ENCODE data around the gene CNR2. TPM values are rescaled to one million over a fixed set of nuclear protein-coding genes. Genes with fewer than 3 reads are reported as not detected.
"Not testable (repeated sequence)": the region's sequence is repeated elsewhere in the genome, so short reads cannot be mapped to it uniquely, and the experiment has no call there.

Gene CNR2
- total RNA-seq, 1 donor, result not detected

DNA sequence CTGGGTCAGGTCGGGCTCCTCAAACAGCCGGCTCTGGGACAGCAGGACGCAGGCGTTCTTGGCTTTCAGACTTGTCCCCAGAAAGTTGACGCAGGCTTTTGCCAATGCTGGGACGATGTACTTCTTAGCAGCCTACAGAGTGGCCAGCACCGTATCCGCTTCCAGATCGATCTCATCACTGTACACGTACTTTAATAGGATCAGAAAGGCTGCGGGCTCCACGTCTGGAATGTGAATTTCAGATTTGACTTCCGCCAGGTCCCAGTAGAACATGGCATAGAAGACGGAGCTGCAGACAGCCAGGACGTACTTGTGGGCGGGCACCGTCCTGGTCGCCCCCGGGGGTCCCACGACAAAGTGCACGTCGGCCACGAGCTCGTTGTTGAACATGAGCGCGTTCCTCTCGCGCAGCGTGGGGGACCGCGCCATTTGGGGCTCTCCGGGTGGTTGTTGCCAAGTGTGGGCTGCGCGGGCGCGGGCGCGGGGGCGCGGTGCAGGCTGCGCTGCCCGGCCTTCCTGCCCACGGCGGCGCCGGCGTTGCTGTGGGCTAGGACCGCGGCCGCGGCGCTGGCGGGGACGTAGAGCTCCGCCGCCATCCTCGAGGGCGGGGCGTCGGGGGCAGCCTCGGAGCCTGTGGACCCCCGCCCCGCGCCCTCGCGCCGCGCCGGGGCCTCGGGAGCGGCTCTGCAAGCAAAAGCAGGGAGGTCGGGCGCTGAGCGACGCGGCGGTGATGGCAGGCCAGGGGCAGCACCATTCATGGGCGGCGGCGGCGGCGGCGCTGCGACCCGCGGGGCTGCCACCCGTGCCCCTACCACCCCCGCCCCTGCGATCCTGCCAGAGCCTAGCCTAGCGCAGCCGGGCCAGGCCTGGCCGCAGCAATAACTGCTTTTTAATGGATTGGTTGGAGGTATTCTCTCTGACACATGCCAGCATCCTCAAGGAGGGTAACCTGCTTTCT is 10.6 kb downstream of the CNR2 start:
- DNase-seq (ENCODE audit: low read depth), result no peak
- H3K4me3 ChIP-seq (ENCODE audit: low read depth, low read length), result no peak overlapping the region

DNA sequence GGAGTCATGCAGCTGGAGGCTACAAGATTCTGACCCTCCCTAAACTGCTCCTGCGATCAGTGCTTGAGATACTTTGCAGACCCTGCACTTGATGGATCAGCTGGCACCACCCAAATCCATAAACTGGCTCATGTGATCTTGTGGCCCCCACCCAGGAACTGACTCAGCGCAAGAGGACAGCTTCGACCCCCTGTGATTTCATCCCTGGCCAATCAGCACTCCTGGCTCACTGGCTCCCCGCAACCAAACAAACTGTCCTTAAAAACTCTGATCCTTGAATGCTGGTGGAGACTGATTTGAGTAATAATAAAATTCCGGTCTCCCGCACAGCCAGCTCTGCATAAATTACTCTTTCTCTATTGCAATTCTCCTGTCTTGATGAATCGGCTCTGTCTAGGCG is 13.1 kb downstream of the CNR2 start:
- not testable (repeated sequence) for DNase-seq (ENCODE audit: low read depth)

More for the DNA sequence above, 10.6 kb downstream of the CNR2 start:
- TF ChIP-seq, protein P1, sequence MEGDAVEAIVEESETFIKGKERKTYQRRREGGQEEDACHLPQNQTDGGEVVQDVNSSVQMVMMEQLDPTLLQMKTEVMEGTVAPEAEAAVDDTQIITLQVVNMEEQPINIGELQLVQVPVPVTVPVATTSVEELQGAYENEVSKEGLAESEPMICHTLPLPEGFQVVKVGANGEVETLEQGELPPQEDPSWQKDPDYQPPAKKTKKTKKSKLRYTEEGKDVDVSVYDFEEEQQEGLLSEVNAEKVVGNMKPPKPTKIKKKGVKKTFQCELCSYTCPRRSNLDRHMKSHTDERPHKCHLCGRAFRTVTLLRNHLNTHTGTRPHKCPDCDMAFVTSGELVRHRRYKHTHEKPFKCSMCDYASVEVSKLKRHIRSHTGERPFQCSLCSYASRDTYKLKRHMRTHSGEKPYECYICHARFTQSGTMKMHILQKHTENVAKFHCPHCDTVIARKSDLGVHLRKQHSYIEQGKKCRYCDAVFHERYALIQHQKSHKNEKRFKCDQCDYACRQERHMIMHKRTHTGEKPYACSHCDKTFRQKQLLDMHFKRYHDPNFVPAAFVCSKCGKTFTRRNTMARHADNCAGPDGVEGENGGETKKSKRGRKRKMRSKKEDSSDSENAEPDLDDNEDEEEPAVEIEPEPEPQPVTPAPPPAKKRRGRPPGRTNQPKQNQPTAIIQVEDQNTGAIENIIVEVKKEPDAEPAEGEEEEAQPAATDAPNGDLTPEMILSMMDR (IDR thresholded peaks at IDR 0.05; ENCODE audit: insufficient read depth, low read depth, low read length), result no peak

DNA sequence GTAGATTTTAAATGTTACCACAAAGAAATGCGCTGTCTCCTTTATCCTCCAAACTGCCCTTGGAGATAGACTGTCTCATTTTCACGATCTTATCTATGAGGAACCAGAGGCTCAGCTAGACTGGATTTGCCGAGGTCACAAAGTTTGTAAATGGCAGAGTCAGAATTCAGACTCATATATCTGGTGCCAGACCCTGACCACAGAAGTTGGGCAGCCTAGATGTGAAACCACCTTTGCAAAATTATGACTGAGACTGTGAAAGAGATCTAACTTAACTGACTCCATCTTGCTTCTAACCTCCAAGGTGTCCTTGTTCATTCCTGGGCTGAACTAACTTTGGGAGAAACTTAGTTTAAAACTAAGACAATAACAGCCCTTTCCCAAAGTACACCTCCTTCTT is 14.1 kb downstream of the CNR2 start:
- H3K4me3 ChIP-seq (ENCODE audit: low read depth, low read length), result no peak overlapping the region
- DNase-seq (ENCODE audit: low read depth), result no peak
- TF ChIP-seq, protein P1 (IDR thresholded peaks at IDR 0.05; ENCODE audit: insufficient read depth, low read depth, low read length), result no peak

More for the DNA sequence above, 13.1 kb downstream of the CNR2 start:
- H3K4me3 ChIP-seq (ENCODE audit: low read depth, low read length), result not testable (repeated sequence)

DNA sequence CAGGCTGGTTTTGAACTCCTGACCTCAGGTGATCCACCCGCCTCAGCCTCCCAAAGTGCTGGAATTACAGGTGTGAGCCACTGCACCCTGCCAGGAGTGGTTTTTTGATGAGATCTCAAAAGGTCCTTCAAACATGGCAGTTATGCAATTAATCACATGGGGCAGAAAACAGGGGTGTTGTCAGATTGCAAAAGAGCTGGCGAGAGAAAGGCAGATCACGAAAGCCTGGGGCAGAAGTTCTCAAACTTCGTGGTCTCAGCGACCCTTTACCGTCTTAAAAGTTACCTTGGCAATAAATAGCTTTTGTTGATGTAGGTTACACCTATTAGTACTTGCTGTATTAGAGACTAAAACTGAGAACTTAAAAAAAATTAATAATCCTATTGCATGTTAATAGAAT is 16.1 kb downstream of the CNR2 start:
- TF ChIP-seq, protein P1 (IDR thresholded peaks at IDR 0.05; ENCODE audit: insufficient read depth, low read depth, low read length), result no peak
- peak; percentile 11 for DNase-seq (ENCODE audit: low read depth)
- no peak overlapping the region for H3K4me3 ChIP-seq (ENCODE audit: low read depth, low read length)

DNA sequence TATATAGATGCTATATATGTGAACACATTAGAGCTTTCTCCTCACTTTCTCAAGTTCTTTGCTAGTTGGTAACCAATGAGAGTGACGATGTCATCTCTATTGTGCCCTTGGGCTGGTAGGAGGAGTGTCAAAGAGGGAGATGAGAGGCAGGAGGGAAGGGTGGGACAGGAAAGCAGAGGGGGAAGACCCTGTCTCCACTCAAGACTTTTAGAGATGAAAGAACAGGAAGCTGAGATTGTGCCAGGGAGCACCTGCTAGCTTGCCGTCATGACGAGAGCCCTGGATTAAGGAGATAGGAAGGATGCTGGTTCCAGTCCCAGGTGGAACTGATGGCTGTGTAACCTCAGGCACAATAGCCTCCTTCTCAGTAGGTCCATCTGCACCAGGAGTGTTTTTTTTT is 16.7 kb downstream of the CNR2 start:
- TF ChIP-seq, protein P1 (IDR thresholded peaks at IDR 0.05; ENCODE audit: insufficient read depth, low read depth, low read length), result no peak
- no peak overlapping the region for H3K4me3 ChIP-seq (ENCODE audit: low read depth, low read length)
- DNase-seq (ENCODE audit: low read depth), result no peak

DNA sequence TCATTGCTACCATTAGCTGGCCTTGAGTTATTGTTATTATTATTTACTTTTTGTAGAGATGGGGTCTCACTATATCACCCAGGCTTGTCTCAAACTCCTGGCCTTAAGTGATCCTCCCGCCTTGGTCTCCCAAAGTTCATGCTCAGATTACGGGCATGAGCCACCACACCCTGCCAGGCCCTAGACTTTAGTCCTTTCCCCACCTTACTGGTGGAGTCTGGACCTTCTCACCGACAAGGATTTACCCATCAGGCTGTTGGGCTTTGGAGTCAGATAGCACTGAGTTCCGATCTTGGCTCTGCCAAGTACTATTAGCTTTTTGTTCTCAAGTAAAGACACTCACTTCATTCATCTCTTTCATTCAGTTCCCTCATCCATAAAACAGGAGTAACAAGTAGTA is 17.2 kb downstream of the CNR2 start:
- no peak for DNase-seq (ENCODE audit: low read depth)
- TF ChIP-seq, protein P1 (IDR thresholded peaks at IDR 0.05; ENCODE audit: insufficient read depth, low read depth, low read length), result no peak

DNA sequence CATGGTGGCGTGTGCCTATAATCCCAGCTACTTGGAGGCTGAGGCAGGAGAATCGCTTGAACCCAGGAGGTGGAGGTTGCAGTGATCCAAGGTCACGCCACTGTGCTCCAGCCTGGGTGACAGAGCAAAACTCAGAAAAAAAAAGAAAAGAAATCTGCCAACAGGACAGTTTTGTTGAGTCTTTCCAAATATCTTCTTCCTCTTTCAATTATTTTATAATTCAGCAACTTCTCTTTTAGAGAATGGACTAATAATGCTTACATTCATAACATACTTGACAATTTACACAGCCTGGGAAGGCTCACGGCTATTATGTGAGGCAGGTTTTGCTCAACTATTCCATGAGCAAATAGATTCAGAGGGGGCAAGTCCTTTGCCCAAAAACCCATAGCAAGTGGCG is 18.1 kb downstream of the CNR2 start:
- no peak for DNase-seq (ENCODE audit: low read depth)
- TF ChIP-seq, protein P1 (IDR thresholded peaks at IDR 0.05; ENCODE audit: insufficient read depth, low read depth, low read length), result no peak
- no peak overlapping the region for H3K4me3 ChIP-seq (ENCODE audit: low read depth, low read length)

More for the DNA sequence above, 17.2 kb downstream of the CNR2 start:
- H3K4me3 ChIP-seq (ENCODE audit: low read depth, low read length), result no peak overlapping the region

All from fibroblast of villous mesenchyme (primary cell).